Measurements from ENCODE around the gene BCAS3. TPM values are rescaled to one million over a fixed set of nuclear protein-coding genes. Genes with fewer than 3 reads are reported as not detected.
"Not testable (repeated sequence)": the region's sequence is repeated elsewhere in the genome, so short reads cannot be mapped to it uniquely, and the experiment has no call there.

BCAS3 gene
- total and polyA plus RNA-seq, 4 donors: 11.6 to 47.6 (median 27.4) TPM

DNA sequence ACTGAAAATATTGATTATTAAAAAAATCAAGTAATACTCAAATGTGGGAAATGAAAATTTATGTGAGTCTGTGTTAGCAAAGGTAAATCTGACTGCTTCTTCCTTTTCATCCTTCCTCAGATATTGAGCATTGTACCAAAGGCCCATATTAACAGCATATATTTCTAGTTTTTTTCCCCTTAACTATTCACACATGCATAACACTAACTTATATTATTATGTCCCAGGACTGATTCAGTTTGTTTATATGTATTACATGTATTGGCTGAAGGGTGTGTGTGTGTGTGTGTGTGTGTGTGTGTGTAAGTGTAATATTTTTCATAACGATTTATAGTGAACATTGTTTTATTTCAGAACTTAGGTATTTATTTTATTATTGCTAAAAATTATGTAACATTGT, 74.2 kb downstream of the BCAS3 start:
- intact Hi-C loops (cut with DNase I): no loop called here
- Histone ChIP-seq H3K9me3 (ENCODE audit: control insufficient read depth, low read length) (no peaks in the 10 kb centered on the region), H3K4me1 (ENCODE audit: control insufficient read depth in 1 of 2, insufficient read depth in 2 of 2, low read length in 2 of 2) (no peaks in the 10 kb centered on the region), H3K36me3 (ENCODE audit: control insufficient read depth in 1 of 2, insufficient read depth in 2 of 2, low read length in 1 of 2) (no peaks in the 10 kb centered on the region), H3K27me3 (ENCODE audit: control insufficient read depth in 1 of 2, insufficient read depth in 2 of 2, low read length in 1 of 2) (no peaks in the 10 kb centered on the region), H3K27ac (ENCODE audit: low read depth in 1 of 2, low read length in 2 of 2) (no peak overlapping the region), H3K4me3 (ENCODE audit: low read length in 2 of 2) (no peak overlapping the region)
- WGBS, 2 donors: 91 to 94% methylated on average over 1 of the region's 1 CpG
- DNase-seq: no peak
- ATAC-seq (ENCODE audit: low FRiP score): no peak

DNA sequence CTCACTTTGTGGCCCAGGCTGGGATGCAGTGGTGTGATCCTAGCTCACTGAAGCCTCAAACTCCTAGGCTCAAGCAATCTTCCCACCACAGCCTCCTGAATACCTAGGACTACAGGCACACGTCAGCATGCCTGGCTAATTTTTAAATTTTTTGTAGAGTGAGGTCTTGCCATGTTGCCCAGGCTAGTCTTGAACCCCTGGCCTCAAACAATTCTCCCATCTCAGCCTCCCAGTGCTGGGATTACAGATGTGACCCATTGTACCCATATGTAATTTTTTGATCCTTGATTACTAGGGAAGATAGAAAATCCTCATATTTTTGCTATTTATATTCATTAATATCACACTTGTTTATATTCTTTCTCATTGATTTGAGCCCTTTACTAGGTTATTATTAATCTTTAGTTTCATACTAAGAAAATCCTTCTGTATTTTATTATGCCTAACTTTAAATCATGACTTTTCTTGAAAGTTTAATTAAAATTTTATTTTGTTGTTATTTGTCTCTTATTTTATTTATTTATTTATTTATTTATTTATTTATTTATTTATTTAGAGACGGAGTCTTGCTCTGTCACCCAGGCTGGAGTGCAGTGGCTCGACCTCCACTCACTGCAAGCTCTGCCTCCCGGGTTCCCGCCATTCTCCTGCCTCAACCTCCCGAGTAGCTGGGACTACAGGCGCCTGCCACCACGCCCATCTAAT, 75.4 kb downstream of the BCAS3 start:
- H3K27ac ChIP-seq (ENCODE audit: low read depth in 1 of 2, low read length in 2 of 2): no peak overlapping the region
- no peak overlapping the region for H3K4me3 ChIP-seq (ENCODE audit: low read length in 2 of 2)
- no peaks in the 10 kb centered on the region for H3K36me3 ChIP-seq (ENCODE audit: control insufficient read depth in 1 of 2, insufficient read depth in 2 of 2, low read length in 1 of 2)
- DNase-seq: no peak
- H3K9me3 ChIP-seq (ENCODE audit: control insufficient read depth, low read length): no peaks in the 10 kb centered on the region
- H3K4me1 ChIP-seq (ENCODE audit: control insufficient read depth in 1 of 2, insufficient read depth in 2 of 2, low read length in 2 of 2): no peaks in the 10 kb centered on the region
- WGBS, 2 donors: 96 to 97% methylated on average over 8 of the region's 8 CpGs
- ATAC-seq (ENCODE audit: low FRiP score): no peak
- intact Hi-C loops (cut with DNase I): no loop called here
- no peaks in the 10 kb centered on the region for H3K27me3 ChIP-seq (ENCODE audit: control insufficient read depth in 1 of 2, insufficient read depth in 2 of 2, low read length in 1 of 2)

- Histone ChIP-seq H3K27me3 (ENCODE audit: control insufficient read depth in 1 of 2, insufficient read depth in 2 of 2, low read length in 1 of 2) (no peaks in the 10 kb centered on the region), H3K4me3 (ENCODE audit: low read length in 2 of 2) (no peak overlapping the region), H3K27ac (ENCODE audit: low read depth in 1 of 2, low read length in 2 of 2) (no peak overlapping the region), H3K9me3 (ENCODE audit: control insufficient read depth, low read length) (no peaks in the 10 kb centered on the region), H3K36me3 (ENCODE audit: control insufficient read depth in 1 of 2, insufficient read depth in 2 of 2, low read length in 1 of 2) (no peaks in the 10 kb centered on the region), H3K4me1 (ENCODE audit: control insufficient read depth in 1 of 2, insufficient read depth in 2 of 2, low read length in 2 of 2) (no peaks in the 10 kb centered on the region)
- no peak for DNase-seq
- ATAC-seq (ENCODE audit: low FRiP score): no peak
- WGBS, 2 donors: 73 to 74% methylated on average over 8 of the region's 8 CpGs
- intact Hi-C loops (cut with DNase I): no loop called here
These were observed 76.5 kb downstream of the BCAS3 start for GRCh38 chr17:60754057-60754604.

DNA sequence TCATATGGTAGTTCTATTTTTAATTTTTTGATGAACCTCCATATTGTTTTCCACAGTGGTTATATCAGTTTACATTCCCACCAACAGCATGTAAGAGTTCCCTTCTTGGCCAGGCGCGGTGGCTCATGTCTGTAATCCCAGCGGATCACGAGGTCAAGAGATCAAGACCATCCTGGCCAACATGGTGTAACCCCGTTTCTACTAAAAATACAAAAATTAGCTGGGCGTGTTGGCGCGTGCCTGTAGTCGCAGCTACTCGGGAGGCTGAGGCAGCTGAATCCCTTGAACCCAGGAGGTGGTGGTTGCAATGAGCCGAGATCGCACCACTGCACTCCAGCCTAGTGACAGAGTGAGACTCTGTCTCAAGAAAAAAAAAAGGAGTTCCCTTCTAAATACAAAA, 79.1 kb downstream of the BCAS3 start:
- DNase-seq: not testable (repeated sequence)

DNA sequence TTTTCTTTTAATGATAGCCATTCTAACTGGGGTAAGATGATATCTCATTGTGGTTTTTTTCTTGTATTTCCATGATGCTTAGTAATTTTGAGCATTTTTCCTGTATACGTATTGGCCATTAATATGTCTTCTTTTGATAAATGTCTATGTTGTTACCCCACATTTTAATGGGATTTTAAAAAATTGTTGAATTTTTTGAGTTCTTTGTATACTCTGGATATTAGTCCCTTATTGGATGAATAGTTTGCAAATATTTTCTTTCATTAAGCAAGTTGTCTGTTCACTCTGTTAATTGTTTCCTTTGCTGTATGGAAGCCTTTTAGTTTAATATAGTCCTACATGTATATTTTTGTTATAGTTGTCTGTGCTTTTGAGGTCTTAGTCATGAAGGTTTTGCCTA, 79.8 kb downstream of the BCAS3 start:
- H3K4me3 ChIP-seq (ENCODE audit: low read length in 2 of 2): no peak overlapping the region
- H3K27ac ChIP-seq (ENCODE audit: low read depth in 1 of 2, low read length in 2 of 2): no peak overlapping the region
- ATAC-seq (ENCODE audit: low FRiP score): no peak
- intact Hi-C loops (cut with DNase I): no loop called here
- H3K36me3 ChIP-seq (ENCODE audit: control insufficient read depth in 1 of 2, insufficient read depth in 2 of 2, low read length in 1 of 2): no peaks in the 10 kb centered on the region
- no peaks in the 10 kb centered on the region for H3K9me3 ChIP-seq (ENCODE audit: control insufficient read depth, low read length)
- no peaks in the 10 kb centered on the region for H3K27me3 ChIP-seq (ENCODE audit: control insufficient read depth in 1 of 2, insufficient read depth in 2 of 2, low read length in 1 of 2)
- no peaks in the 10 kb centered on the region for H3K4me1 ChIP-seq (ENCODE audit: control insufficient read depth in 1 of 2, insufficient read depth in 2 of 2, low read length in 2 of 2)
- DNase-seq: no peak
- 96 to 99% methylated on average over 1 of the region's 1 CpG for WGBS, 2 donors

More for the DNA sequence above, 79.1 kb downstream of the BCAS3 start:
- H3K27me3 ChIP-seq (ENCODE audit: control insufficient read depth in 1 of 2, insufficient read depth in 2 of 2, low read length in 1 of 2); H3K4me1 ChIP-seq (ENCODE audit: control insufficient read depth in 1 of 2, insufficient read depth in 2 of 2, low read length in 2 of 2); H3K27ac ChIP-seq (ENCODE audit: low read depth in 1 of 2, low read length in 2 of 2); H3K36me3 ChIP-seq (ENCODE audit: control insufficient read depth in 1 of 2, insufficient read depth in 2 of 2, low read length in 1 of 2); H3K4me3 ChIP-seq (ENCODE audit: low read length in 2 of 2); ATAC-seq (ENCODE audit: low FRiP score); H3K9me3 ChIP-seq (ENCODE audit: control insufficient read depth, low read length); intact Hi-C loops (cut with DNase I): not testable (repeated sequence)
- 80 to 81% methylated on average over 12 of the region's 12 CpGs for WGBS, 2 donors

DNA sequence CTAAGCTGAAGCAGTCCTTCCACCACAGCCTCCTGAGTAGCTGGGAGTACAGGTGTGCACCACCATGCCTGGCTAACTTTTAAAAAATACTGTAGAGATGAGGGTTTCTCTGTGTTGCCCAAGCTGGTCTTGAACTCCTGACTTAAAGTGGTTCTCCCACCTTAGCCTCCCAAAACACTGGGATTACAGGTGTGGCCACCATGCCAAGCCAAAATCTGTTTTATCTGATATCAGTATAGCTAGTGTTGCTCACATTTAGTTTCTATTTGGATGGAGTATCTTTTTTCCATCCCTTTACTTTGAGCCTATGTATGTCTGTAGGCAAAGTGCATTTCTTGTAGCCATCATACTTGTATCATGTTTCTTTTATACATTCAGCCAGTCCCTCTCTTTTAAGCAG, 82.1 kb downstream of the BCAS3 start:
- ATAC-seq (ENCODE audit: low FRiP score): no peak

DNA sequence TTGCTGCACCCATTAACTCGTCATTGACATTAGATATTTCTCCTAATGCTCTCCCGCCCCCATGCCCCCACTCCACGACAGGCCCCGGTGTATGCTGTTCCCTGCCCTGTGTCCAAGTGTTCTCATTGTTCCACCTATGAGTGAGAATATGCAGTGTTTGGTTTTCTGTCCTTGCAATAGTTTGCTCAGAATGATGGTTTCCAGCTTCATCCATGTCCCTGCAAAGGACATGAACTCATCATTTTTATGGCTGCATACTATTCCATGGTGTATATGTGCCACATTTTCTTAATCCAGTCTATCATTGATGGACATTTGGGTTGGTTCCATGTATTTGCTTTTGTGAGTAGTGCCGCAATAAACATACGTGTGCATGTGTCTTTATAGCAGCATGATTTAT, 83.7 kb downstream of the BCAS3 start:
- H3K9me3 ChIP-seq (ENCODE audit: control insufficient read depth, low read length); ATAC-seq (ENCODE audit: low FRiP score); H3K27me3 ChIP-seq (ENCODE audit: control insufficient read depth in 1 of 2, insufficient read depth in 2 of 2, low read length in 1 of 2); H3K4me3 ChIP-seq (ENCODE audit: low read length in 2 of 2); intact Hi-C loops (cut with DNase I); H3K27ac ChIP-seq (ENCODE audit: low read depth in 1 of 2, low read length in 2 of 2); DNase-seq; H3K36me3 ChIP-seq (ENCODE audit: control insufficient read depth in 1 of 2, insufficient read depth in 2 of 2, low read length in 1 of 2); H3K4me1 ChIP-seq (ENCODE audit: control insufficient read depth in 1 of 2, insufficient read depth in 2 of 2, low read length in 2 of 2): not testable (repeated sequence)
- 89 to 97% methylated on average over 6 of the region's 6 CpGs for WGBS, 2 donors

More for the DNA sequence above, 82.1 kb downstream of the BCAS3 start:
- DNase-seq: no peak
- intact Hi-C loops (cut with DNase I): no loop called here
- no peaks in the 10 kb centered on the region for H3K36me3 ChIP-seq (ENCODE audit: control insufficient read depth in 1 of 2, insufficient read depth in 2 of 2, low read length in 1 of 2)
- no peaks in the 10 kb centered on the region for H3K4me1 ChIP-seq (ENCODE audit: control insufficient read depth in 1 of 2, insufficient read depth in 2 of 2, low read length in 2 of 2)
- no peaks in the 10 kb centered on the region for H3K9me3 ChIP-seq (ENCODE audit: control insufficient read depth, low read length)
- no peaks in the 10 kb centered on the region for H3K27me3 ChIP-seq (ENCODE audit: control insufficient read depth in 1 of 2, insufficient read depth in 2 of 2, low read length in 1 of 2)
- no peak overlapping the region for H3K27ac ChIP-seq (ENCODE audit: low read depth in 1 of 2, low read length in 2 of 2)
- no peak overlapping the region for H3K4me3 ChIP-seq (ENCODE audit: low read length in 2 of 2)

GRCh38 chr17:60766778-60767190, 89.1 kb downstream of the BCAS3 start:
- Histone ChIP-seq H3K27ac (ENCODE audit: low read depth in 1 of 2, low read length in 2 of 2) (no peak overlapping the region), H3K4me3 (ENCODE audit: low read length in 2 of 2) (no peak overlapping the region), H3K27me3 (ENCODE audit: control insufficient read depth in 1 of 2, insufficient read depth in 2 of 2, low read length in 1 of 2) (no peaks in the 10 kb centered on the region), H3K9me3 (ENCODE audit: control insufficient read depth, low read length) (no peaks in the 10 kb centered on the region), H3K4me1 (ENCODE audit: control insufficient read depth in 1 of 2, insufficient read depth in 2 of 2, low read length in 2 of 2) (no peaks in the 10 kb centered on the region), H3K36me3 (ENCODE audit: control insufficient read depth in 1 of 2, insufficient read depth in 2 of 2, low read length in 1 of 2) (no peaks in the 10 kb centered on the region)
- no peak for DNase-seq
- intact Hi-C loops (cut with DNase I): no loop called here
- no peak for ATAC-seq (ENCODE audit: low FRiP score)
- 95 to 99% methylated on average over 13 of the region's 13 CpGs for WGBS, 2 donors

DNA sequence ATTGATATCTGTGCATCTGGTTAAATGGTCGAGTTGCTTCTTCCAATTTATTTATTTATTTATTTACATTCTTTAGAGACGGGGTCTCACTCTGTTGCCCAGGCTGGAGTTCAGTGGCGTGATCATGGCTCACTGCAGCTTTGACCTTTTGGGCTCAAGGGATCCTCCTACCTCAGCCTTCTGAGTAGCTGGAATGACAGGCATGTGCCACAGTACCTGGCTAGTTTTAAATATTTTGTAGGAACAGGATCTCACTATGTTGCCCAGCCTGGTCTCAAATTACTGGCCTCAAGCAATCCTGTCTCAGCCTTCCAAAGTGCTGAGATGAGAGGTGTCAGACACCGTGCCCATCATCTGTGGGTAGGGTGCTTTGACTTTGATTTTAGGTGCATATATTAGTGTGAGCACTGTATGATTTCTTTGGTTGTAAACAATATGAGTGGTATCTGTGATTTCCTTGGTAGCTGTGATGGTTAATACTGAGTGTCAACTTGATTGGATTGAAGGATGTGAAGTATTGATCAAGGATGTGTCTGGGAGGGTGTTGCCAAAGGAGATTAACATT, 90.2 kb downstream of the BCAS3 start:
- ATAC-seq (ENCODE audit: low FRiP score): no peak
- Histone ChIP-seq H3K36me3 (ENCODE audit: control insufficient read depth in 1 of 2, insufficient read depth in 2 of 2, low read length in 1 of 2) (no peaks in the 10 kb centered on the region), H3K27ac (ENCODE audit: low read depth in 1 of 2, low read length in 2 of 2) (no peak overlapping the region), H3K9me3 (ENCODE audit: control insufficient read depth, low read length) (no peaks in the 10 kb centered on the region), H3K4me1 (ENCODE audit: control insufficient read depth in 1 of 2, insufficient read depth in 2 of 2, low read length in 2 of 2) (no peaks in the 10 kb centered on the region), H3K4me3 (ENCODE audit: low read length in 2 of 2) (no peak overlapping the region), H3K27me3 (ENCODE audit: control insufficient read depth in 1 of 2, insufficient read depth in 2 of 2, low read length in 1 of 2) (no peaks in the 10 kb centered on the region)
- no peak for DNase-seq
- WGBS, 2 donors: 97 to 99% methylated on average over 4 of the region's 4 CpGs
- intact Hi-C loops (cut with DNase I): no loop called here
